Measurements from ENCODE around the gene GALNTL6.

Gene GALNTL6

GRCh38 chr4:172125443-172125842 is 312.2 kb downstream of the GALNTL6 start:
- no peak overlapping the region for H3K27ac ChIP-seq (ENCODE audit: insufficient read depth in 1 of 2, low read depth in 1 of 2, low read length in 2 of 2, poor library complexity in 1 of 2, severe bottlenecking in 2 of 2)
- DNase-seq, result peak; percentile 24 to 78 (median 68)
- H3K27me3 ChIP-seq (replicated peaks in 2 of 5; ENCODE audit: control insufficient read depth in 4 of 5, insufficient read depth in 5 of 5, low read length in 4 of 5), result no peaks in the 10 kb centered on the region
- no peaks in the 10 kb centered on the region for H3K36me3 ChIP-seq (ENCODE audit: control insufficient read depth in 4 of 4, insufficient read depth in 4 of 4, low read length in 3 of 4)
- ChIA-PET POLR2A (no interaction called here), CTCF (no interaction called here)
- H3K4me3 ChIP-seq (ENCODE audit: control insufficient read depth in 1 of 7, extremely low read depth in 1 of 7, insufficient read depth in 4 of 7, low read depth in 2 of 7, low read length in 6 of 7), result no peak overlapping the region
- peaks cover 0 to 8% (median 0%) of the 10 kb centered on the region in 4 experiments for H3K4me1 ChIP-seq (ENCODE audit: control extremely low read depth in 1 of 4, control insufficient read depth in 4 of 4, insufficient read depth in 4 of 4, low read length in 3 of 4)
- H3K9me3 ChIP-seq (ENCODE audit: control extremely low read depth in 1 of 5, control insufficient read depth in 4 of 5, insufficient read depth in 2 of 5, low read depth in 1 of 5, low read length in 4 of 5), result no peaks in the 10 kb centered on the region

GRCh38 chr4:172127168-172127567 is 314.0 kb downstream of the GALNTL6 start:
- POLR2A ChIA-PET, result no interaction called here
- CTCF ChIA-PET, result interaction anchor here (0.7 kb wide), 1 partner anchor 9 kb away, joined by 3 read pairs; no protein-coding TSS in a partner anchor
- 95% methylated on average over 2 of the region's 4 CpGs for WGBS (ENCODE audit: insufficient coverage)

GRCh38 chr4:172129593-172129992 is 316.4 kb downstream of the GALNTL6 start:
- Histone ChIP-seq H3K27ac (ENCODE audit: insufficient read depth in 1 of 2, low read depth in 1 of 2, low read length in 2 of 2, poor library complexity in 1 of 2, severe bottlenecking in 2 of 2) (no peak overlapping the region), H3K36me3 (ENCODE audit: control insufficient read depth in 4 of 4, insufficient read depth in 4 of 4, low read length in 3 of 4) (no peaks in the 10 kb centered on the region), H3K27me3 (replicated peaks in 2 of 5; ENCODE audit: control insufficient read depth in 4 of 5, insufficient read depth in 5 of 5, low read length in 4 of 5) (no peaks in the 10 kb centered on the region), H3K4me3 (ENCODE audit: control insufficient read depth in 1 of 7, extremely low read depth in 1 of 7, insufficient read depth in 4 of 7, low read depth in 2 of 7, low read length in 6 of 7) (no peak overlapping the region), H3K4me1 (ENCODE audit: control extremely low read depth in 1 of 4, control insufficient read depth in 4 of 4, insufficient read depth in 4 of 4, low read length in 3 of 4) (peaks cover 0 to 7% (median 0%) of the 10 kb centered on the region in 4 experiments), H3K9me3 (ENCODE audit: control extremely low read depth in 1 of 5, control insufficient read depth in 4 of 5, insufficient read depth in 2 of 5, low read depth in 1 of 5, low read length in 4 of 5) (no peaks in the 10 kb centered on the region)
- DNase-seq, result no peak
- POLR2A ChIA-PET, result no interaction called here
- no CpG with 5 or more reads among the region's 1 CpG for WGBS (ENCODE audit: insufficient coverage)
- CTCF ChIA-PET, result no interaction called here

More at GRCh38 chr4:172127168-172127567, 314.0 kb downstream of the GALNTL6 start:
- Histone ChIP-seq H3K4me3 (ENCODE audit: control insufficient read depth in 1 of 7, extremely low read depth in 1 of 7, insufficient read depth in 4 of 7, low read depth in 2 of 7, low read length in 6 of 7) (no peak overlapping the region), H3K9me3 (ENCODE audit: control extremely low read depth in 1 of 5, control insufficient read depth in 4 of 5, insufficient read depth in 2 of 5, low read depth in 1 of 5, low read length in 4 of 5) (no peaks in the 10 kb centered on the region), H3K4me1 (ENCODE audit: control extremely low read depth in 1 of 4, control insufficient read depth in 4 of 4, insufficient read depth in 4 of 4, low read length in 3 of 4) (peaks cover 0 to 8% (median 0%) of the 10 kb centered on the region in 4 experiments), H3K27ac (ENCODE audit: insufficient read depth in 1 of 2, low read depth in 1 of 2, low read length in 2 of 2, poor library complexity in 1 of 2, severe bottlenecking in 2 of 2) (no peak overlapping the region), H3K36me3 (ENCODE audit: control insufficient read depth in 4 of 4, insufficient read depth in 4 of 4, low read length in 3 of 4) (no peaks in the 10 kb centered on the region), H3K27me3 (replicated peaks in 2 of 5; ENCODE audit: control insufficient read depth in 4 of 5, insufficient read depth in 5 of 5, low read length in 4 of 5) (no peaks in the 10 kb centered on the region)
- no peak for DNase-seq

GRCh38 chr4:172134521-172134920 is 321.3 kb downstream of the GALNTL6 start:
- DNase-seq, result no peak
- Histone ChIP-seq H3K27ac (ENCODE audit: insufficient read depth in 1 of 2, low read depth in 1 of 2, low read length in 2 of 2, poor library complexity in 1 of 2, severe bottlenecking in 2 of 2) (no peak overlapping the region), H3K9me3 (ENCODE audit: control extremely low read depth in 1 of 5, control insufficient read depth in 4 of 5, insufficient read depth in 2 of 5, low read depth in 1 of 5, low read length in 4 of 5) (no peaks in the 10 kb centered on the region), H3K4me3 (ENCODE audit: control insufficient read depth in 1 of 7, extremely low read depth in 1 of 7, insufficient read depth in 4 of 7, low read depth in 2 of 7, low read length in 6 of 7) (no peak overlapping the region), H3K27me3 (replicated peaks in 2 of 5; ENCODE audit: control insufficient read depth in 4 of 5, insufficient read depth in 5 of 5, low read length in 4 of 5) (no peaks in the 10 kb centered on the region), H3K36me3 (ENCODE audit: control insufficient read depth in 4 of 4, insufficient read depth in 4 of 4, low read length in 3 of 4) (no peaks in the 10 kb centered on the region), H3K4me1 (ENCODE audit: control extremely low read depth in 1 of 4, control insufficient read depth in 4 of 4, insufficient read depth in 4 of 4, low read length in 3 of 4) (no peaks in the 10 kb centered on the region)
- WGBS (ENCODE audit: insufficient coverage), result no CpG with 5 or more reads among the region's 2 CpGs
- CTCF ChIA-PET, result interaction anchor here (1.2 kb wide), 1 partner anchor 12 kb away, joined by 4 read pairs; no protein-coding TSS in a partner anchor
- POLR2A ChIA-PET, result no interaction called here

GRCh38 chr4:172141025-172141424 is 327.8 kb downstream of the GALNTL6 start:
- POLR2A ChIA-PET, result no interaction called here
- Histone ChIP-seq H3K27me3 (replicated peaks in 2 of 5; ENCODE audit: control insufficient read depth in 4 of 5, insufficient read depth in 5 of 5, low read length in 4 of 5) (no peaks in the 10 kb centered on the region), H3K9me3 (ENCODE audit: control extremely low read depth in 1 of 5, control insufficient read depth in 4 of 5, insufficient read depth in 2 of 5, low read depth in 1 of 5, low read length in 4 of 5) (no peaks in the 10 kb centered on the region), H3K4me1 (ENCODE audit: control extremely low read depth in 1 of 4, control insufficient read depth in 4 of 4, insufficient read depth in 4 of 4, low read length in 3 of 4) (peaks cover 10 to 39% (median 16%) of the 10 kb centered on the region in 4 experiments), H3K4me3 (ENCODE audit: control insufficient read depth in 1 of 7, extremely low read depth in 1 of 7, insufficient read depth in 4 of 7, low read depth in 2 of 7, low read length in 6 of 7) (peak overlapping the region in 1 of 7 experiments; percentile 10), H3K36me3 (ENCODE audit: control insufficient read depth in 4 of 4, insufficient read depth in 4 of 4, low read length in 3 of 4) (no peaks in the 10 kb centered on the region), H3K27ac (ENCODE audit: insufficient read depth in 1 of 2, low read depth in 1 of 2, low read length in 2 of 2, poor library complexity in 1 of 2, severe bottlenecking in 2 of 2) (peak overlapping the region in 1 of 2 experiments; percentile 41)
- no peak for DNase-seq
- CTCF ChIA-PET, result no interaction called here
- WGBS (ENCODE audit: insufficient coverage), result no CpG with 5 or more reads among the region's 2 CpGs

GRCh38 chr4:172142281-172142741 is 329.1 kb downstream of the GALNTL6 start:
- Histone ChIP-seq H3K4me3 (ENCODE audit: control insufficient read depth in 1 of 7, extremely low read depth in 1 of 7, insufficient read depth in 4 of 7, low read depth in 2 of 7, low read length in 6 of 7) (no peak overlapping the region), H3K9me3 (ENCODE audit: control extremely low read depth in 1 of 5, control insufficient read depth in 4 of 5, insufficient read depth in 2 of 5, low read depth in 1 of 5, low read length in 4 of 5) (no peaks in the 10 kb centered on the region), H3K27ac (ENCODE audit: insufficient read depth in 1 of 2, low read depth in 1 of 2, low read length in 2 of 2, poor library complexity in 1 of 2, severe bottlenecking in 2 of 2) (peak overlapping the region in 1 of 2 experiments; percentile 66), H3K27me3 (replicated peaks in 2 of 5; ENCODE audit: control insufficient read depth in 4 of 5, insufficient read depth in 5 of 5, low read length in 4 of 5) (no peaks in the 10 kb centered on the region), H3K36me3 (ENCODE audit: control insufficient read depth in 4 of 4, insufficient read depth in 4 of 4, low read length in 3 of 4) (no peaks in the 10 kb centered on the region), H3K4me1 (ENCODE audit: control extremely low read depth in 1 of 4, control insufficient read depth in 4 of 4, insufficient read depth in 4 of 4, low read length in 3 of 4) (peaks cover 10 to 42% (median 16%) of the 10 kb centered on the region in 4 experiments)
- WGBS (ENCODE audit: insufficient coverage), result 0% methylated on average over 1 of the region's 2 CpGs
- CTCF ChIA-PET, result no interaction called here
- DNase-seq, result peak in 2 of 3 donors; percentile 21 to 47
- POLR2A ChIA-PET, result no interaction called here

GRCh38 chr4:172143605-172144314 is 330.6 kb downstream of the GALNTL6 start:
- WGBS (ENCODE audit: insufficient coverage), result no CpG with 5 or more reads among the region's 3 CpGs
- no peaks in the 10 kb centered on the region for H3K9me3 ChIP-seq (ENCODE audit: control extremely low read depth in 1 of 5, control insufficient read depth in 4 of 5, insufficient read depth in 2 of 5, low read depth in 1 of 5, low read length in 4 of 5)
- CTCF ChIA-PET, result no interaction called here
- no peaks in the 10 kb centered on the region for H3K36me3 ChIP-seq (ENCODE audit: control insufficient read depth in 4 of 4, insufficient read depth in 4 of 4, low read length in 3 of 4)
- H3K27me3 ChIP-seq (replicated peaks in 2 of 5; ENCODE audit: control insufficient read depth in 4 of 5, insufficient read depth in 5 of 5, low read length in 4 of 5), result no peaks in the 10 kb centered on the region
- POLR2A ChIA-PET, result no interaction called here
- H3K27ac ChIP-seq (ENCODE audit: insufficient read depth in 1 of 2, low read depth in 1 of 2, low read length in 2 of 2, poor library complexity in 1 of 2, severe bottlenecking in 2 of 2), result peak overlapping the region in 1 of 2 experiments; percentile 49
- peak overlapping the region in 2 of 7 experiments; percentile 28 to 29 for H3K4me3 ChIP-seq (ENCODE audit: control insufficient read depth in 1 of 7, extremely low read depth in 1 of 7, insufficient read depth in 4 of 7, low read depth in 2 of 7, low read length in 6 of 7)
- H3K4me1 ChIP-seq (ENCODE audit: control extremely low read depth in 1 of 4, control insufficient read depth in 4 of 4, insufficient read depth in 4 of 4, low read length in 3 of 4), result peaks cover 13 to 47% (median 17%) of the 10 kb centered on the region in 4 experiments
- DNase-seq, result peak; percentile 59 to 90 (median 78)

Measured in common myeloid progenitor, CD34-positive (primary cell).